Measurements from ENCODE around the gene ASB13. TPM values are rescaled to one million over a fixed set of nuclear protein-coding genes. Genes with fewer than 3 reads are reported as not detected.
A peak's percentile ranks its signal among the peaks of the same experiment; 100 is the strongest.

The ASB13 gene
- total and polyA plus RNA-seq, 8 donors = 8.7 to 22.2 (median 11.8) TPM

GRCh38 chr10:5591336-5591824 is 75.0 kb downstream of the ASB13 start:
- WGBS, 2 donors = 92 to 96% methylated on average over 14 of the region's 14 CpGs
- TF ChIP-seq CTCF (IDR thresholded peaks at IDR 0.05) = no peak
- FAIRE-seq (no peak), DNase-seq (peak in 1 of 6 donors; percentile 47), ATAC-seq (no peak)
- H3K27me3 ChIP-seq = no peaks in the 10 kb centered on the region
- no peaks in the 10 kb centered on the region for H3K4me1 ChIP-seq
- intact Hi-C loops (cut with DNase I) = no loop called here
- H3K36me3 ChIP-seq = no peaks in the 10 kb centered on the region
- no peak overlapping the region for H3K4me3 ChIP-seq
- H3K27ac ChIP-seq = no peak overlapping the region
- no peaks in the 10 kb centered on the region for H3K9me3 ChIP-seq

- Histone ChIP-seq H3K9me3 (no peaks in the 10 kb centered on the region), H3K4me1 (no peaks in the 10 kb centered on the region), H3K36me3 (no peaks in the 10 kb centered on the region), H3K4me3 (no peak overlapping the region), H3K27ac (no peak overlapping the region), H3K27me3 (no peaks in the 10 kb centered on the region)
- intact Hi-C loops (cut with DNase I) = no loop called here
- ATAC-seq (no peak), DNase-seq (peak in 1 of 6 donors; percentile 30), FAIRE-seq (no peak)
- no peak for TF ChIP-seq CTCF (IDR thresholded peaks at IDR 0.05)
- WGBS, 2 donors = 78 to 89% methylated on average over 10 of the region's 10 CpGs
These were observed 75.6 kb downstream of the ASB13 start for GRCh38 chr10:5590816-5591215.

GRCh38 chr10:5589661-5590511 is 76.5 kb downstream of the ASB13 start:
- TF ChIP-seq CTCF (IDR thresholded peaks at IDR 0.05) = no peak
- Histone ChIP-seq H3K9me3 (no peaks in the 10 kb centered on the region), H3K4me3 (no peak overlapping the region), H3K27ac (no peak overlapping the region), H3K36me3 (no peaks in the 10 kb centered on the region), H3K4me1 (no peaks in the 10 kb centered on the region), H3K27me3 (no peaks in the 10 kb centered on the region)
- intact Hi-C loops (cut with DNase I) = no loop called here
- DNase-seq (peak in 1 of 6 donors; percentile 20), ATAC-seq (peak in 1 of 4 donors; percentile 37), FAIRE-seq (no peak)
- WGBS, 2 donors = 83 to 85% methylated on average over 16 of the region's 16 CpGs

- no peaks in the 10 kb centered on the region for H3K27me3 ChIP-seq
- H3K27ac ChIP-seq = no peak overlapping the region
- H3K36me3 ChIP-seq = no peaks in the 10 kb centered on the region
- DNase-seq (peak in 1 of 6 donors; percentile 30), ATAC-seq (no peak), FAIRE-seq (no peak)
- intact Hi-C loops (cut with DNase I) = no loop called here
- no peak overlapping the region for H3K4me3 ChIP-seq
- WGBS, 2 donors = 86 to 91% methylated on average over 14 of the region's 14 CpGs
- no peaks in the 10 kb centered on the region for H3K9me3 ChIP-seq
- no peak for TF ChIP-seq CTCF (IDR thresholded peaks at IDR 0.05)
- H3K4me1 ChIP-seq = no peaks in the 10 kb centered on the region
These were observed 77.3 kb downstream of the ASB13 start for GRCh38 chr10:5589011-5589660.

Other genes starting within 250 kb of the ASB13 start
- gene CALML5, start 167.0 kb downstream of the ASB13 start, total RNA-seq = not detected
- gene CALML5, start 167.0 kb downstream of the ASB13 start, polyA plus RNA-seq = not detected
- gene CALML3, start 141.6 kb downstream of the ASB13 start, total RNA-seq = not detected
- under 1 TPM; 0.05 to 0.08 TPM for gene CALML3, start 141.6 kb downstream of the ASB13 start, polyA plus RNA-seq
- gene TASOR2, start 18.2 kb upstream of the ASB13 start, total RNA-seq = 10 to 100 TPM; 24.4 to 36.9 (median 30.2) TPM
- 10 to 100 TPM; 10.7 to 11.9 TPM for gene TASOR2, start 18.2 kb upstream of the ASB13 start, polyA plus RNA-seq
- gene GDI2, start 146.8 kb upstream of the ASB13 start, total RNA-seq = 100 to 1,000 TPM; 112 to 171 (median 138) TPM
- 10 to 100 TPM; 46.5 to 74.2 TPM for gene GDI2, start 146.8 kb upstream of the ASB13 start, polyA plus RNA-seq
- gene ANKRD16, start 223.3 kb upstream of the ASB13 start, total RNA-seq = 1 to 10 TPM; 3.0 to 5.5 (median 4.1) TPM
- gene ANKRD16, start 223.3 kb upstream of the ASB13 start, polyA plus RNA-seq = 1 to 10 TPM; 5.0 to 5.1 TPM
- gene FBH1, start 223.6 kb upstream of the ASB13 start, total RNA-seq = 10 to 100 TPM; 29.5 to 51.7 (median 35.2) TPM
- 10 to 100 TPM; 50.3 to 51.2 TPM for gene FBH1, start 223.6 kb upstream of the ASB13 start, polyA plus RNA-seq

All from pancreas (tissue), 10 donors.